ENCODE results near the gene FBXL7.

The FBXL7 gene

GRCh38 chr5:15821506-15821905 is 321.5 kb downstream of the FBXL7 start:
- FAIRE-seq (no peak), DNase-seq (ENCODE audit: insufficient read length, low spot score) (no peak)
- no peak for TF ChIP-seq CTCF (IDR thresholded peaks at IDR 0.05; ENCODE audit: insufficient read depth, missing control alignments)

GRCh38 chr5:15823398-15823797 is 323.4 kb downstream of the FBXL7 start:
- FAIRE-seq (no peak), DNase-seq (ENCODE audit: insufficient read length, low spot score) (no peak)

GRCh38 chr5:15827741-15828140 is 327.8 kb downstream of the FBXL7 start:
- no peak for TF ChIP-seq CTCF (IDR thresholded peaks at IDR 0.05; ENCODE audit: insufficient read depth, missing control alignments)
- DNase-seq (ENCODE audit: insufficient read length, low spot score) (no peak), FAIRE-seq (no peak)

More at GRCh38 chr5:15823398-15823797, 323.4 kb downstream of the FBXL7 start:
- no peak for TF ChIP-seq CTCF (IDR thresholded peaks at IDR 0.05; ENCODE audit: insufficient read depth, missing control alignments)

- FAIRE-seq: no peak
- TF ChIP-seq CTCF (IDR thresholded peaks at IDR 0.05; ENCODE audit: insufficient read depth, missing control alignments): no peak
- DNase-seq (ENCODE audit: insufficient read length, low spot score): no peak
Measured at GRCh38 chr5:15831408-15831807, 331.4 kb downstream of the FBXL7 start.

GRCh38 chr5:15833365-15833764 is 333.4 kb downstream of the FBXL7 start:
- no peak for DNase-seq (ENCODE audit: insufficient read length, low spot score)
- no peak for TF ChIP-seq CTCF (IDR thresholded peaks at IDR 0.05; ENCODE audit: insufficient read depth, missing control alignments)
- no peak for FAIRE-seq

- TF ChIP-seq CTCF (IDR thresholded peaks at IDR 0.05; ENCODE audit: insufficient read depth, missing control alignments): no peak
- DNase-seq (ENCODE audit: insufficient read length, low spot score) (no peak), FAIRE-seq (no peak)
Measured at GRCh38 chr5:15834596-15835245, 334.7 kb downstream of the FBXL7 start.

GRCh38 chr5:15835514-15835913 is 335.5 kb downstream of the FBXL7 start:
- no peak for TF ChIP-seq CTCF (IDR thresholded peaks at IDR 0.05; ENCODE audit: insufficient read depth, missing control alignments)
- DNase-seq (ENCODE audit: insufficient read length, low spot score): no peak
- FAIRE-seq: no peak
